CD4-positive, alpha-beta T cell (primary cell): ENCODE data around the gene OPTC. TPM values are rescaled to one million over a fixed set of nuclear protein-coding genes. Genes with fewer than 3 reads are reported as not detected.

Experiments used
- ATAC-seq: fragments of 200-7000 bp; cut with Tn5 transposase; one replicate; pipeline ENCODE4 v1.10.0; 2022; ENCODE audit warnings: mild to moderate bottlenecking; ENCODE audit not compliant: poor library complexity
- CTCF ChIA-PET: fragments of 350-600 bp; sonication (Branson Sonifier 250); formaldehyde crosslinking; loops from one replicate; lab custom pipeline; 2021; ENCODE audit warnings: antibody characterized with exemption, inconsistent platforms; lab: Charles Lee
- POLR2A ChIA-PET: fragments of 350-600 bp; sonication (Branson Sonifier 250); formaldehyde crosslinking; loops from one replicate; lab custom pipeline; 2021; ENCODE audit warnings: antibody characterized with exemption, inconsistent platforms; lab: Charles Lee
- DNase-seq, 14 experiments: peaks; one replicate each; pipeline ENCODE4 v3.0.0-alpha.2; 2013 to 2020; ENCODE audit warnings: mixed read lengths in 2 of 14
- H3K27ac ChIP-seq, 2 donors: one replicate each; pipeline versions ENCODE4 v1.5.1 to v1.7.0; 2013; ENCODE audit warnings: low read length in 2 of 2, low read depth in 1 of 2, mild to moderate bottlenecking in 1 of 2
- H3K27me3 ChIP-seq, 2 experiments: 1 replicate in 1 of 2; 2 replicates in 1 of 2; pipeline versions ENCODE4 v1.6.1 to v1.7.0; 2013; ENCODE audit warnings: low read length in 2 of 2, control low read depth in 1 of 2, mild to moderate bottlenecking in 1 of 2, moderate library complexity in 1 of 2; ENCODE audit not compliant: insufficient read depth in 2 of 2, control insufficient read depth in 1 of 2
- H3K36me3 ChIP-seq: one replicate; pipeline ENCODE4 v1.6.1; 2013; ENCODE audit warnings: low read length, control low read depth; ENCODE audit not compliant: insufficient read depth
- H3K4me1 ChIP-seq: one replicate; pipeline ENCODE4 v1.6.1; 2013; ENCODE audit warnings: low read length, control low read depth; ENCODE audit not compliant: insufficient read depth
- H3K4me3 ChIP-seq: one replicate; pipeline ENCODE4 v1.5.1; 2013; ENCODE audit warnings: mild to moderate bottlenecking, low read length, moderate library complexity
- H3K9me3 ChIP-seq, 2 experiments: 1 replicate in 1 of 2; 2 replicates in 1 of 2; pipeline versions ENCODE4 v1.6.1 to v1.7.0; 2013; ENCODE audit warnings: low read length in 2 of 2, mild to moderate bottlenecking in 2 of 2, control low read depth in 1 of 2, moderate library complexity in 1 of 2; ENCODE audit not compliant: control insufficient read depth in 1 of 2, insufficient read depth in 1 of 2
- H3K27ac Mint-ChIP-seq: one replicate; pipeline ENCODE4 v1.8.0; 2020; ENCODE audit warnings: mixed read lengths
- H3K27me3 Mint-ChIP-seq: one replicate; pipeline ENCODE4 v1.8.0; 2021; ENCODE audit warnings: mixed read lengths
- H3K36me3 Mint-ChIP-seq: one replicate; pipeline ENCODE4 v1.8.0; 2021; ENCODE audit warnings: low read depth, mixed read lengths
- H3K4me1 Mint-ChIP-seq: one replicate; pipeline ENCODE4 v1.8.0; 2021; ENCODE audit warnings: low read depth, mixed read lengths
- H3K4me3 Mint-ChIP-seq: one replicate; pipeline ENCODE4 v1.8.0; 2020; ENCODE audit warnings: mild to moderate bottlenecking, mixed read lengths
- H3K9me3 Mint-ChIP-seq: one replicate; pipeline ENCODE4 v1.8.0; 2020; ENCODE audit warnings: mixed read lengths
- intact Hi-C, 2 experiments: fragments of 100-400 bp; cut with DNase I in 1 of 2; cut with micrococcal nuclease in 1 of 2; formaldehyde crosslinking; loops; one replicate each; pipeline versions ENCODE4 v1.15.1 to v1.9.0; 2023 to 2025; cut with DNase I, micrococcal nuclease
- total RNA-seq, 174 experiments: library from RNA in 2 of 174; stranded (reverse) in 2 of 174; gene quantifications; one replicate each; pipeline ENCODE4 v1.2.3 and lab custom pipeline; 2021 to 2026
- TF ChIP-seq, protein P1 (sequence below): fragments of 200-600 bp; IDR thresholded peaks from one replicate; pipeline ENCODE4 v1.8.0; 2022; ENCODE audit warnings: antibody characterized with exemption, mild to moderate bottlenecking

Gene OPTC
- total RNA-seq, 2 experiments from 2014 or later: not detected

GRCh38 chr1:203473281-203473680 is 20.7 kb upstream of the OPTC start:
- no peak overlapping the region for H3K27ac ChIP-seq
- intact Hi-C loops: no loop called here
- Mint-ChIP-seq H3K4me3 (no peak overlapping the region), H3K9me3 (no peaks in the 10 kb centered on the region), H3K27ac (no peak overlapping the region), H3K4me1 (no peaks in the 10 kb centered on the region), H3K27me3 (peaks cover 44% of the 10 kb centered on the region), H3K36me3 (no peaks in the 10 kb centered on the region)
- H3K4me1 ChIP-seq: no peaks in the 10 kb centered on the region
- peaks cover 0 to 17% of the 10 kb centered on the region in 2 experiments for H3K27me3 ChIP-seq
- DNase-seq (no peak), ATAC-seq (no peak)
- no peaks in the 10 kb centered on the region for H3K9me3 ChIP-seq
- TF ChIP-seq, protein P1, sequence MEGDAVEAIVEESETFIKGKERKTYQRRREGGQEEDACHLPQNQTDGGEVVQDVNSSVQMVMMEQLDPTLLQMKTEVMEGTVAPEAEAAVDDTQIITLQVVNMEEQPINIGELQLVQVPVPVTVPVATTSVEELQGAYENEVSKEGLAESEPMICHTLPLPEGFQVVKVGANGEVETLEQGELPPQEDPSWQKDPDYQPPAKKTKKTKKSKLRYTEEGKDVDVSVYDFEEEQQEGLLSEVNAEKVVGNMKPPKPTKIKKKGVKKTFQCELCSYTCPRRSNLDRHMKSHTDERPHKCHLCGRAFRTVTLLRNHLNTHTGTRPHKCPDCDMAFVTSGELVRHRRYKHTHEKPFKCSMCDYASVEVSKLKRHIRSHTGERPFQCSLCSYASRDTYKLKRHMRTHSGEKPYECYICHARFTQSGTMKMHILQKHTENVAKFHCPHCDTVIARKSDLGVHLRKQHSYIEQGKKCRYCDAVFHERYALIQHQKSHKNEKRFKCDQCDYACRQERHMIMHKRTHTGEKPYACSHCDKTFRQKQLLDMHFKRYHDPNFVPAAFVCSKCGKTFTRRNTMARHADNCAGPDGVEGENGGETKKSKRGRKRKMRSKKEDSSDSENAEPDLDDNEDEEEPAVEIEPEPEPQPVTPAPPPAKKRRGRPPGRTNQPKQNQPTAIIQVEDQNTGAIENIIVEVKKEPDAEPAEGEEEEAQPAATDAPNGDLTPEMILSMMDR: no peak
- no peak overlapping the region for H3K4me3 ChIP-seq
- H3K36me3 ChIP-seq: no peaks in the 10 kb centered on the region
- POLR2A ChIA-PET: no interaction called here
- CTCF ChIA-PET: no interaction called here

GRCh38 chr1:203473781-203474305 is 20.1 kb upstream of the OPTC start:
- TF ChIP-seq, protein P1: no peak
- POLR2A ChIA-PET: no interaction called here
- H3K27me3 ChIP-seq: peaks cover 0 to 17% of the 10 kb centered on the region in 2 experiments
- CTCF ChIA-PET: interaction anchor here (1.4 kb wide), 1 partner anchor 207 kb away, joined by 3 read pairs; no protein-coding TSS in a partner anchor
- Mint-ChIP-seq H3K27me3 (peaks cover 44% of the 10 kb centered on the region), H3K9me3 (no peaks in the 10 kb centered on the region), H3K4me1 (no peaks in the 10 kb centered on the region), H3K4me3 (no peak overlapping the region), H3K27ac (no peak overlapping the region), H3K36me3 (no peaks in the 10 kb centered on the region)
- no peaks in the 10 kb centered on the region for H3K36me3 ChIP-seq
- H3K4me1 ChIP-seq: no peaks in the 10 kb centered on the region
- H3K9me3 ChIP-seq: no peaks in the 10 kb centered on the region
- DNase-seq (no peak), ATAC-seq (no peak)
- H3K4me3 ChIP-seq: no peak overlapping the region
- intact Hi-C loops: no loop called here
- no peak overlapping the region for H3K27ac ChIP-seq

DNA sequence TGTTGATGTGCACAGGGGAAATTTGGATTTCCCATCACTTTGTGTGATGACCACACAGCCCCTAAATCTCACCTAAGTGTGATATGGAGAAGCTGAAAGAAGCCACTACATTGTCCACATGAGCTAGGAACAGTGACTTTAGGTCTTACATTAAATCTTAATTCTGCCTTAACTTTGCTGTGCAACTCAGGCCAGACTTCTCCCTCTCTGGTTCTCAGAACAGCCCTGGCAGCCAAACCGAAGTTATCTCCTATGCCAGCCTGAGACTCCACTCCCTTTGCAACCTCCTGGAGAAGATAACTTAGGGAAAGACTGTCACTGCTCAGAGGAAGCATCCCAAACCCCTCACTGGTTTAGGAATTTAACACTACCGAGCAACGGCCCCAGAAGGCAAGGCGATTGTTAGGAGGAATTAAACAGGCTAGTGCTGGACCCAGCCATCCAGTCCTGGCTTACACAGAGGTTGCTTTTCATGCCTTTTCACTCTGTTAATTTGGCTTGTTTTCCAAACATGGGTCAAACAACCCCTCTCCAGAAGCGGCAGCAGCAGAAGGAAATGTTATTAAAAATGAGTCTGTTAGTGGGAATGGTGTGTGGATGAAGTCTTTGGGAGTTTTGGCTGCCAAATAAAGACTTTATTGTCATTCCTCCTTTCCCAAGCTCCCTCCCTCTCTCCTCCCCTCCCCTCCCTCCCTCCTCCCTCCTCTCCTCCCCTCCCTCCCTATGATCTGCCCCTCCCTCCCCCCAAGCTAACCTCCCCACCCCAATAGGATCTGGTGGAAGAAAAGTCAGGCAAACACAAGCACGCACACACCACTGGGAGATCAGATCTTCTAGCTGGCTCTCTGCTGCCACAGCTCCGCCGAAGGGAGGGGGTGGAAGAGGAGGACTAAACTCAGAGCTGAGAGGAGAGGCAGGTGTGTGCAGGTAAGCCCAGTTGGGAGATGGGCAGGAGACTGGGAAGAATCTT is 18.7 kb upstream of the OPTC start, which contains the start of gene PRELP:
Gene PRELP, plus strand, starts transcription at position 795 of the 970 bp plus-strand sequence. CDS start 7,379 bp downstream, outside the sequence.
- no peaks in the 10 kb centered on the region for H3K4me1 Mint-ChIP-seq

More for the DNA sequence above, 18.7 kb upstream of the OPTC start, which contains the start of gene PRELP:
- Histone ChIP-seq H3K9me3 (no peaks in the 10 kb centered on the region), H3K36me3 (no peaks in the 10 kb centered on the region), H3K27ac (no peak within 1 kb of the TSS), H3K27me3 (peaks cover 0 to 12% of the 10 kb centered on the region in 2 experiments), H3K4me3 (no peak within 1 kb of the TSS), H3K4me1 (peaks cover under 1% of the 10 kb centered on the region)
- intact Hi-C loops: no loop called here
- Mint-ChIP-seq H3K27ac (no peak within 1 kb of the TSS), H3K27me3 (peaks cover 37% of the 10 kb centered on the region), H3K4me3 (no peak within 1 kb of the TSS), H3K9me3 (no peaks in the 10 kb centered on the region), H3K36me3 (no peaks in the 10 kb centered on the region)
- no peak for DNase-seq
- no peak for ATAC-seq
- CTCF ChIA-PET: interaction anchor here (1.4 kb wide), 1 partner anchor 208 kb away, joined by 3 read pairs; no protein-coding TSS in a partner anchor
- POLR2A ChIA-PET: no interaction called here
- TF ChIP-seq, protein P1: no peak
